GM12878 (cell line): ENCODE measurements around the gene SLCO3A1.

ENCODE experiments used
- CTCF ChIP-seq, 3 experiments: IDR thresholded peaks in 2 of 3; conservative IDR thresholded peaks in 1 of 3; 2 replicates each; pipeline ENCODE4 v1.5.1; 2011; ENCODE audit warnings: low read depth in 3 of 3, low read length in 3 of 3, mild to moderate bottlenecking in 3 of 3, control low read depth in 2 of 3, moderate library complexity in 2 of 3, inconsistent platforms in 1 of 3, mixed read lengths in 1 of 3; ENCODE audit not compliant: control insufficient read depth in 2 of 3, insufficient read depth in 1 of 3; ENCODE audit errors: extremely low read depth in 1 of 3
- MXI1 ChIP-seq: fragments of 150-350 bp; IDR thresholded peaks from 2 replicates; pipeline ENCODE4 v1.6.1; 2011; ENCODE audit warnings: low read depth, mild to moderate bottlenecking, inconsistent platforms, low read length, improper control_type of control experiment

GRCh38 chr15:92170897-92171296 lies 317.4 kb downstream of the SLCO3A1 start:
- no peak for TF ChIP-seq MXI1
- TF ChIP-seq CTCF (IDR thresholded peaks at IDR 0.05 in 2 of 3, conservative IDR thresholded peaks at IDR 0.05 in 1 of 3; ENCODE audit: control insufficient read depth in 2 of 3, extremely low read depth in 1 of 3, insufficient read depth in 1 of 3, low read depth in 3 of 3, low read length in 3 of 3): no peak
